Smooth muscle cell (in vitro differentiated cells): Measurements from ENCODE around the gene CAVIN3. TPM values are rescaled to one million over a fixed set of nuclear protein-coding genes. Genes with fewer than 3 reads are reported as not detected.

Experiments used
- polyA plus RNA-seq: library from polyadenylated mRNA; unstranded; fragments of >200 nt; fragmentation: Nextera tagmentation; extraction: Ambion mirVana; gene quantifications from 2 replicates; pipeline ENCODE4 v1.2.1, GENCODE V29; 2016
- total RNA-seq: library from RNA; depleted of rRNA; stranded (reverse); fragments of >200 nt; gene quantifications from 2 replicates; pipeline ENCODE4 v1.2.3, GENCODE V29; 2014

Gene CAVIN3
- total and polyA plus RNA-seq, 2 experiments from 2014 or later: 177 to 251 TPM

Other genes with a start within 250 kb of the CAVIN3 start
- gene OR56B4, start 212.8 kb downstream of the CAVIN3 start, total RNA-seq: not detected in 2 replicates
- 0.15 TPM in 1 of 2 replicates, not detected in the other for gene OR56B4, start 212.8 kb downstream of the CAVIN3 start, polyA plus RNA-seq
- not detected in 2 replicates for gene OR52B2, start 150.2 kb downstream of the CAVIN3 start, total RNA-seq
- not detected in 2 replicates for gene OR52B2, start 150.2 kb downstream of the CAVIN3 start, polyA plus RNA-seq
- gene OR52W1, start 121.3 kb downstream of the CAVIN3 start, total RNA-seq: not detected in 2 replicates
- gene OR52W1, start 121.3 kb downstream of the CAVIN3 start, polyA plus RNA-seq: not detected in 2 replicates
- not detected in 2 replicates for gene C11orf42, start 114.9 kb downstream of the CAVIN3 start, total RNA-seq
- 0.41 TPM in 1 of 2 replicates, not detected in the other for gene C11orf42, start 114.9 kb downstream of the CAVIN3 start, polyA plus RNA-seq
- gene FHIP1B, start 85.9 kb downstream of the CAVIN3 start, total RNA-seq: 16.2 and 17.9 TPM in 2 replicates
- 16.2 and 22.1 TPM in 2 replicates for gene FHIP1B, start 85.9 kb downstream of the CAVIN3 start, polyA plus RNA-seq
- gene CNGA4, start 81.4 kb downstream of the CAVIN3 start, total RNA-seq: 0.58 TPM in 1 of 2 replicates, not detected in the other
- gene CNGA4, start 81.4 kb downstream of the CAVIN3 start, polyA plus RNA-seq: not detected in 2 replicates
- gene CCKBR, start 60.7 kb downstream of the CAVIN3 start, total RNA-seq: 0.09 and 0.27 TPM in 2 replicates
- 0.26 and 0.69 TPM in 2 replicates for gene CCKBR, start 60.7 kb downstream of the CAVIN3 start, polyA plus RNA-seq
- 40.2 and 57.3 TPM in 2 replicates for gene SMPD1, start 70.0 kb upstream of the CAVIN3 start, total RNA-seq
- gene SMPD1, start 70.0 kb upstream of the CAVIN3 start, polyA plus RNA-seq: 50.0 and 56.6 TPM in 2 replicates
- gene APBB1, start 98.6 kb upstream of the CAVIN3 start, total RNA-seq: 31.1 and 36.7 TPM in 2 replicates
- gene APBB1, start 98.6 kb upstream of the CAVIN3 start, polyA plus RNA-seq: 59.2 and 64.2 TPM in 2 replicates
- 0.40 and 3.5 TPM in 2 replicates for gene HPX, start 120.5 kb upstream of the CAVIN3 start, total RNA-seq
- gene HPX, start 120.5 kb upstream of the CAVIN3 start, polyA plus RNA-seq: 1.1 and 2.6 TPM in 2 replicates
- 14.0 and 14.9 TPM in 2 replicates for gene TRIM3, start 153.4 kb upstream of the CAVIN3 start, total RNA-seq
- 25.5 and 36.0 TPM in 2 replicates for gene TRIM3, start 153.4 kb upstream of the CAVIN3 start, polyA plus RNA-seq
- 61.6 and 61.9 TPM in 2 replicates for gene ARFIP2, start 160.8 kb upstream of the CAVIN3 start, total RNA-seq
- gene ARFIP2, start 160.8 kb upstream of the CAVIN3 start, polyA plus RNA-seq: 84.0 and 88.6 TPM in 2 replicates
- 37.0 and 46.7 TPM in 2 replicates for gene TIMM10B, start 161.0 kb upstream of the CAVIN3 start, total RNA-seq
- 29.1 and 43.6 TPM in 2 replicates for gene TIMM10B, start 161.0 kb upstream of the CAVIN3 start, polyA plus RNA-seq
- 9.1 and 13.3 TPM in 2 replicates for gene DNHD1, start 176.8 kb upstream of the CAVIN3 start, total RNA-seq
- gene DNHD1, start 176.8 kb upstream of the CAVIN3 start, polyA plus RNA-seq: 5.5 and 5.9 TPM in 2 replicates